ENCODE data around the gene CNNM4.

The CNNM4 gene

GRCh38 chr2:96739633-96740428 is 20.9 kb upstream of the CNNM4 start, which contains the start of gene LMAN2L:
TSS of gene LMAN2L (minus strand) at chr2:96740064. CDS start at chr2:96740040, 24 bp downstream.
- Histone ChIP-seq H3K27ac (ENCODE audit: low read length) (peak within 1 kb of the TSS; percentile 76), H3K27me3 (ENCODE audit: insufficient read depth, low read length, poor library complexity) (no peaks in the 10 kb centered on the region), H3K9me3 (ENCODE audit: insufficient read depth, low read length, severe bottlenecking) (no peaks in the 10 kb centered on the region), H3K79me2 (ENCODE audit: insufficient read depth, low read length) (peaks cover 21% of the 10 kb centered on the region), H3K4me3 (ENCODE audit: low read depth in 1 of 2, low read length in 2 of 2) (peak within 1 kb of the TSS; percentile 89 to 97), H4K20me1 (ENCODE audit: insufficient read depth, low read length) (no peaks in the 10 kb centered on the region), H3K9ac (ENCODE audit: low read depth, low read length) (peak within 1 kb of the TSS; percentile 72), H3K4me1 (ENCODE audit: insufficient read depth, low read length) (peaks cover 25% of the 10 kb centered on the region), H2AFZ (ENCODE audit: low read depth, low read length) (peak within 1 kb of the TSS; percentile 95), H3K4me2 (ENCODE audit: insufficient read depth, low read length) (peak within 1 kb of the TSS; percentile 96), H3K36me3 (ENCODE audit: insufficient read depth, low read length) (peaks cover 15% of the 10 kb centered on the region)
- ATAC-seq (ENCODE audit: insufficient read depth, low read depth) (peak; percentile 100), DNase-seq (peak; percentile 98)
- TF ChIP-seq EZH2 (IDR thresholded peaks at IDR 0.05; ENCODE audit: borderline replicate concordance, low read depth, low read length, severe bottlenecking) (no peak), CTCF (IDR thresholded peaks at IDR 0.05; ENCODE audit: borderline replicate concordance, extremely low read depth, low read length, poor library complexity, severe bottlenecking) (peak; percentile 23)

- no peaks in the 10 kb centered on the region for H3K79me2 ChIP-seq (ENCODE audit: insufficient read depth, low read length)
- DNase-seq, result no peak
- no peaks in the 10 kb centered on the region for H3K4me1 ChIP-seq (ENCODE audit: insufficient read depth, low read length)
- no peaks in the 10 kb centered on the region for H3K9me3 ChIP-seq (ENCODE audit: insufficient read depth, low read length, severe bottlenecking)
- no peaks in the 10 kb centered on the region for H3K27me3 ChIP-seq (ENCODE audit: insufficient read depth, low read length, poor library complexity)
- no peak overlapping the region for H2AFZ ChIP-seq (ENCODE audit: low read depth, low read length)
- H3K4me2 ChIP-seq (ENCODE audit: insufficient read depth, low read length), result no peak overlapping the region
- H4K20me1 ChIP-seq (ENCODE audit: insufficient read depth, low read length), result no peaks in the 10 kb centered on the region
- no peak overlapping the region for H3K9ac ChIP-seq (ENCODE audit: low read depth, low read length)
- ATAC-seq (ENCODE audit: insufficient read depth, low read depth), result no peak
- H3K36me3 ChIP-seq (ENCODE audit: insufficient read depth, low read length), result no peaks in the 10 kb centered on the region
- TF ChIP-seq EZH2 (IDR thresholded peaks at IDR 0.05; ENCODE audit: borderline replicate concordance, low read depth, low read length, severe bottlenecking) (no peak), CTCF (IDR thresholded peaks at IDR 0.05; ENCODE audit: borderline replicate concordance, extremely low read depth, low read length, poor library complexity, severe bottlenecking) (no peak)
- H3K4me3 ChIP-seq (ENCODE audit: low read depth in 1 of 2, low read length in 2 of 2), result no peak overlapping the region
- H3K27ac ChIP-seq (ENCODE audit: low read length), result no peak overlapping the region
Observed at GRCh38 chr2:96747061-96747617, 13.6 kb upstream of the CNNM4 start.

DNA sequence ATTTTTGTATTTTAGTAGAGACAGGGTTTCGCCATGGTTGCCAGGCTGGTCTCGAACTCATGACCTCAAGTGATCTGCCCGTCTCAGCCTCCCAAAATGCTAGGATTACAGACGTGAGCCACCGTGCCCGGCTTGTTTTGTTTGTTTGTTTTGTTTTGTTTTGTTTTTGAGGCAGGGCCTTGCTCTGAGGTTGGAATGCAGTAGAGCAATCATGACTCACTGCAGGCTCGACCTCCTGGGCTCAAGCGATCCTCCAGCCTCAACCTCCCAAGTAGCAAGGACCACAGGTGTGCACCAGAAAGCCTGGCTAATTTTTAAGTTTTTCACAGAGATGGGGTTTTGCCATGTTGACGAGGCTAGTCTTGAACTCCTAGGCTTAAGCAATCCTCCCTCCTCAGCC is 8.9 kb upstream of the CNNM4 start:
- Histone ChIP-seq H3K27ac (ENCODE audit: low read length) (no peak overlapping the region), H3K36me3 (ENCODE audit: insufficient read depth, low read length) (no peaks in the 10 kb centered on the region), H3K27me3 (ENCODE audit: insufficient read depth, low read length, poor library complexity) (no peaks in the 10 kb centered on the region), H3K9me3 (ENCODE audit: insufficient read depth, low read length, severe bottlenecking) (no peaks in the 10 kb centered on the region), H3K4me2 (ENCODE audit: insufficient read depth, low read length) (no peak overlapping the region), H3K79me2 (ENCODE audit: insufficient read depth, low read length) (no peaks in the 10 kb centered on the region), H2AFZ (ENCODE audit: low read depth, low read length) (no peak overlapping the region), H4K20me1 (ENCODE audit: insufficient read depth, low read length) (no peaks in the 10 kb centered on the region), H3K4me3 (ENCODE audit: low read depth in 1 of 2, low read length in 2 of 2) (no peak overlapping the region), H3K9ac (ENCODE audit: low read depth, low read length) (no peak overlapping the region), H3K4me1 (ENCODE audit: insufficient read depth, low read length) (no peaks in the 10 kb centered on the region)
- DNase-seq, result no peak
- no peak for ATAC-seq (ENCODE audit: insufficient read depth, low read depth)
- no peak for TF ChIP-seq CTCF (IDR thresholded peaks at IDR 0.05; ENCODE audit: borderline replicate concordance, extremely low read depth, low read length, poor library complexity, severe bottlenecking)
- TF ChIP-seq EZH2 (IDR thresholded peaks at IDR 0.05; ENCODE audit: borderline replicate concordance, low read depth, low read length, severe bottlenecking), result no peak

Data from DND-41 (cell line).